Fibroblast of upper back skin (primary cell): ENCODE data around the gene RFTN1.
A peak's percentile ranks its signal among the peaks of the same experiment; 100 is the strongest.
"Not testable (repeated sequence)": the region's sequence is repeated elsewhere in the genome, so short reads cannot be mapped to it uniquely, and the experiment has no call there.

Source experiments
- DNase-seq: peaks from one replicate; pipeline ENCODE4 v3.0.0-alpha.2; 2013

The RFTN1 gene

GRCh38 chr3:16506451-16506850 is 7.0 kb downstream of the RFTN1 start:
- no peak for DNase-seq

GRCh38 chr3:16504692-16505091 is 8.8 kb downstream of the RFTN1 start:
- no peak for DNase-seq

DNA sequence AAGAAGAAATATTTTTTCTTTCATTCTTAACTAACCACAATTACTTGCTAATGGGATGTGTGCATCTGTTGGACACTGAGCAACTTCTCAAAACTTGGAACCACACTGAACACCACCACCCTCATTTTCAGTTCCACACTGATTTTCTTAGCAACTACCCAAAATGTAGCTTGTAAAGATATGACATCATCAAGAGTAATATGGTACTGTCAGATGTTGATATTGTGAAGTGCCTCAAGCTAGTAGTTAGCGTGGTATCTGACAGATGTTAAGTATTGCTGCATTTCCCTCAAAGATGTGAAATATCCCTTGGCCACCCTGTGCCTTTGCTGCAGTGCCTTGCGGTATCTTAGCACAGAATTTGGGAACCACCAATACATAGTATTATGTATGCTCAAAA is 9.3 kb downstream of the RFTN1 start:
- peak; percentile 58 for DNase-seq

DNA sequence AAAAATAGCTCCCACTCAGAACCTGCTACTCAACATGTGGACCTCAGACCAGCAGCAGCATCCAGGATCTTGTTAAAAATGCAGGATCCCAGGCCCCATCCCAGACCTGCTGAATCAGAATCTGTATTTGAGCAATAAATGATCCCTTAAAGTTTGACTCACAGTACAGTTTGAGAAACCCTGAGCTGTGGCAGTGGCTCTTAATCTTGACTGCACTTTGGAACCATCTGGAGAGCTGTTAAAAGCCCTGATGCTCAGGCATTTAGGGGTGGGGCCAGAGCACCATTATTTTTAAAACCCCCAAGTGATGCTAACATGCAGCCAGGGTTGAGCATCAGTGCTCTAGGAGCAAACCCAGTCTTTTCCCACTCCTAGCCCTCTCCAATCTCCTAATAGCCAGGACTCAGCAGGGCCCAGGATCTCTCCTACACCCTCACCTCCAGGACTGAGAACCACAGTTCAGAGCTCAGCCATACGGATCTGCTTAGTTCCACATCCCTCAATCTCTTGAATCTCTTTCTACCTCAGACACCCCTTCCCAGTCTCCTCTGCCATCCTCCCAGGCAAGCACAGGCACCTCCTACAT is 10.2 kb downstream of the RFTN1 start:
- DNase-seq = no peak

DNA sequence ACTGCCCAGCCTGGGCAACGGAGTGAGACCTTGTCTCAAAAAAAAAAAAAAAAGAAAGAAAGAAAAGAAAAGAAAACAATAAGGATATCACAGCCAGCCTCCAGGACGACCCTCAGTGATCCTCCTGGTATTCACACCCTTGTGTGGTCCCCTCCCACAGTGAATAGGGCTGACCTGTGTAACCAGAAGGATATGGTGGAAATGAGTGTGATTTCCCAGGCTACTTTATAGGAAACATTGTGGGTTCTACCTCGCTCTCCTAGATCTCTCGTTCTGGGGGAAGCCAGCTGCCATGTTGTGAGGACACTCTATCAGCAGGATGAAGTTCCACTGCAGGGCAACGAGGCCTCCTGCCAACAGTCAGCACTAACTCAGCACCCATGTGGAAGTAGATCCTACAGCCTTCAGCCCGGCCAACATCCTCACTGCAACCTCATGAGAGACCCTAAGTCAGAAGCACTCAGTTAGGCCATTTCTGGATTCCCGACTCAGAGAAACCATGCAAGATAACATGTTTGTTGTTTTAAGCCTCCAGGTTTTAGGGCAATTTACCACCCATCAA is 11.1 kb downstream of the RFTN1 start:
- no peak for DNase-seq

DNA sequence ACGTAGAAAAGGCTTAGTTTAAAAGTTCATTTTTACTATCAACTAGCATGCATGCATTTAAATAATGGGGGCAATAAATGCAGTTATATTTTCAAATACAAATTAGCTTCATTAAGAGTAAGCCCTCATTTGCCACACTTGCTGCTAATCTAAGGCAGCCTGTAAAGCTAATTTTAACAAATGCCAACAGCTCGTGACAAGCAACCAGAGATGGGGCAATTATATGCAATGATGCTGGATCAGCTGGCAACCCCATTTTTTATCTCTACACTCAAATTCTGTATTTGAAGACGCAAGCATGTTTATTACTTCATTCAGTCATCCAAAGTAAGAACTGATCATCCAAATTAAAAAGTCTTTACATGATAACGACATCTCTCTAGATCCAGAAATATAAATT is 12.1 kb downstream of the RFTN1 start:
- no peak for DNase-seq

DNA sequence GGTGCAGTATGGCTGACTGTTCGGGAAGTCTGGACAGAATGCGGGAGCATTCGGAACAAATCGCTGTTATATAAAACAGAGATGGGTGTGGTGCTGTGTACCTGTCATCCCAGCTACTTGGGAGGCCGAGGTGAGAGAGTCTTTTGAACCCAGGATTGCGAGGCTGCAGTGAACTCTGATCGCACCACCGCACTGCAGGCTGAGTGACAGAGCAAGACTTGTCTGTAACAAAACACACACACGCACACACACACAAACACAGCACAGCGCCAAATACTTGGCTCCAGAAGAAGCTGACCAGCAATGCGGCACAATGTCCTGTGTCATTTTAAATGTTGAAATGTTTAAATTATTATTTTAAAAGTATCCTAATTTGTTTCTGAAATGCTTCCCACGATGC is 12.6 kb downstream of the RFTN1 start:
- DNase-seq = no peak

DNA sequence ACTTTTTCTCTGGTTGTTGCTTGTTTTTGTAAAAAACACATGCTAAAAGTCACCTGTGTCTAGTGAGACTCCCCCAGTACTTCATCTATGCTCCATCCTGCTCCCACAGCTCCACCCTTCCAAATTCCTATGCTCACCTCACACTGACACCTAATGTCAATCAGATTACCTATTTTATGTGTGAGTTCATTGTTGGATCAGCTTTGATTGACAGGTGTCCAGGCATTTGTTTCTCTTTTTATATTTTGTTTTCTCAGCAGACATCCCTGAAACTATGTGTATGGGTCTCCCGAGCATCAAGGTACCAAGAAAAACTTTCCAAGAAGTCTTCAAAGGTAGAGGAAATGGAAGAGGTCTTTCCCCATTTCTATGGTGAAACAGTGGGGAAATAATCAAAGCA is 13.4 kb downstream of the RFTN1 start:
- DNase-seq = no peak

- DNase-seq = no peak
Measured at GRCh38 chr3:16499351-16499750, 14.1 kb downstream of the RFTN1 start.

DNA sequence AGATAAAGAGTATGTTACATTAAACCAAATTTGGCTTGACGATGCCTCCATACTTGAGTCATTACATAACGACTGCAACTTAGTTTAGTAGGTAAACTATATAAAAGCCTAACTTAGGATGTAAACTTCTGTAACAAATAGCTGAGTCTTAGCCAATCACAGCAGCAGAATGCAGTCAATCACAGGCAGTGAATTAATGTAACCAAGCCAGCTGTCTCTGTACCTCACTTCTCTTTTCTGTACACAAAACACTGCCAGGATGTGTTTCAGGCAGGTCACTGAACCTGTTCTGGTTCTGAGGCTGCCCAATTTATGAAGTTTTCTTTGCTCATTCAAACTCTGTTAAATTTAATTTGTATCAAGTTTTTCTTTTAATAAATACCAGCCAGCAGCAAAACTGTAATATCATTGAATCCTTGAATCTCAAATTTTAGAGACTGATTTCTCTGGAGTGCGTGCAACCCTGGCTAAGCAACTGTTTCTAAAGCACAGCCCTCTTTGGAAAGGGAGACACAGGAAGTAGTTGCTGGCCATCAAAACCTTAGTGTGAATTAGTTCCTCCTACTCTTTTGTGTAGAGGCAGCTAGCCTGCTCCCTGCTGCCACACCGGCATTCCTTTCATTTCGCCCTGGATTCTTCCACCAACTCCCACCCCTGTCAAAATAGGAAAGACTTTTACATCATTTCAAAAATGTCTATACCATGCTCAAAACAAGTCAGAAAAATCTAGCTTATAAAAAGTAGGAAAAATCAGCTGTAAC is 15.2 kb downstream of the RFTN1 start:
- DNase-seq = no peak

GRCh38 chr3:16496408-16497222 is 16.9 kb downstream of the RFTN1 start:
- no peak for DNase-seq

- DNase-seq = no peak
Measured at GRCh38 chr3:16496008-16496407, 17.5 kb downstream of the RFTN1 start.

DNA sequence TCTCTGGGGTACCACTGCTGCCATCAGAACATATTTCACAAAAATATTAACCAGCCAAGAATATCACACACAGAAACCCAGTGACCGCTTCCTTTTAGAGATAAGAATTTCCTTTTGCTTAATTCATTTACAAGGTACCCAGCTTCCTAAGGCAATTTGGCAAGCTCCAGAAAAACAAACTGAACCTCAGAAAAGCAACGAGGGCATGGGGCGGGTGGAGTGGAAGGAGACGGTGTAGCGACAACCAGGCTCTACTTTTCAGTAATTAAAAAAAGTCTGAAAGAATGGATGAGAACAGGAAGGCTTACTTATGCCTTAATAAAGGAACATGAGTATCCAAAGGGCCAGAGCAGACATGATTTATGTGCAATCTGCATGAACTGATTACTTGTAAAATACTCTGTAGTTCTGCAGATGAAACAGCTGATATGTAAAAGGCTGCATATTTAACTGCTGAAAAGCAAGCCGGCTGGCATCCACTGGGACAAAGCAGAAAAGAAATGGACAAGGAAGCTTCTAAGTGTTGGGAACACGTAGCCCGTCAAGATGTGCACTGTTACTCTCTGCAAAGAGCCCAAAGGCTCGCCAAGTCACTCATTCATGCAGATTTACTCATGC is 18.6 kb downstream of the RFTN1 start:
- DNase-seq = peak; percentile 15

DNA sequence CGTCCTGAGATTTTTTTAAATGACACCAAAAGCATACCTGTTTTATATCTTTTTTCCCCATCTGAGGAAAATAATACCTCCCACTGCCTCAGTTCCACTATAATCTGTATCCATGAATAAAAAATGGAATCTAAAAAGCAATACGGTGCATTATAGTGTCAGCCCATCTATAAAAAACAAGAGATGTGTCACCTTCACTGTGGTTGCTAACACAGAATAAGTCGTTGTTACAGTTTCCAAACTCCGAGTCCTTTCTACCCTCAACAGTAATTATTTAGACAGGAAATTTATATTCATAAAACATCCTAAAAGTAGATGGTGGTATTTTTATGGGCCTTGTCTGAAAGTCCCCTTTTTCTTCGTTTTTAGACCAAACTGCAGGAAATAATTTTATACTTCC is 19.4 kb downstream of the RFTN1 start:
- no peak for DNase-seq

DNA sequence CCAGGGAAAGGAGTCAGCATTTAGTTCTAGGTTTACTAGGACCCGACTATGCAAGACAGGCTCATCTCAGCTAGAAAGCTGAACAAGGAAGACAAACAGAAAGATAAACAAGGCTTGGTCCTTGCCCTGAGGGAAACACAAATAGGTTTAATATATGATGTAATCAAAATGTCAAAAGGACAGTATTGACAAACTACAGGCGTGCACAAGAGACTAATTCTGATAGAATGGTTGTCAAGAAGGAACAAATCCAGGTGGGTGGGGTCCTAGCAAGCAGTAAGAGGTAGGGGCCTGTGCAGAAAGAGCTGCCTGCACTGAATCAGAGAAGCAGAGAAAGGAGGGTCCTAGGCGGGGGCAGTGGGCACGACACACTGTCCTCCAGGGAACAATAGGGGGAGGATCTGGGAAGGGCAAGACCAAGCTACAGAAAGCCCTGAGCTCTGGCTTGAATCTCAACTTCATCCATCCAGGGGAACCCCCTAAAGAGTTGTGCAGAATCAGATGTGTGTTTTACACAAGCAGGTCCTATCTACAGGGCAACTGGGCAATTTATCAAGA is 23.4 kb downstream of the RFTN1 start:
- DNase-seq = no peak

DNA sequence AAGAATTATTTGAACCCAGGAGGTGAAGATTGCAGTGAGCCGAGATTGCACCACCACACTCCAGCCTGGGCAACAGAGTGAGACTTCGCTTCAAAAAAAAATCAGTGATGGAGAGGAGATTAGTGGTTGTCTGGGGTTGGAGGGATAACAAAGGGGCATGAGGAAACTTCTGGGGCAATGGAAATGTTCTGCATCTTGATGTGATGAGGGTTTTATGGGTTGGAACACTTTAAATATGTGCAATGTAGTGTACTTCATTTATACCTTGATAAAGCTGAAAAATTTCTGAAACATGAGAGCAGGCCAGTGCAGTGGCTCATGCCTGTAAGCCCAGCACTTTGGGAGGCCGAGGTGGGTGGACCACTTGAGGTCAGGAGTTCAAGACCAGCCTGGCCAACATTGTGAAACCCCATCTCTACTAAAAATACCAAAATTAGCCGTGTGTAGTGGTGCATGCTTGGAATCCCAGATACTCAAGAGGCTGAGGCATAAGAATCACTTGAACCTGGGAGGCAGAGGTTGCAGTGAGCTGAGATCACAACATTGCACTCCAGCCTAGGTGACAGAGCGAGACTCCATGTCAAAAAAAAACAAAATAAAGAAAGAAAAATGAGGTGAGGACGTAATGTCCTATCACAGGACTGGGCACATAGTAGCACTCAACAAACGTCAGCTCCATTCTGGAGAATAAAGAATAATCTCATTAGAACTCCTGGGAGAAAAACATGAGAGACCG is 24.0 kb downstream of the RFTN1 start:
- not testable (repeated sequence) for DNase-seq

- no peak for DNase-seq
Measured at GRCh38 chr3:16488637-16489036, 24.9 kb downstream of the RFTN1 start.

- DNase-seq = no peak
Measured at GRCh38 chr3:16487511-16488175, 25.9 kb downstream of the RFTN1 start.

DNA sequence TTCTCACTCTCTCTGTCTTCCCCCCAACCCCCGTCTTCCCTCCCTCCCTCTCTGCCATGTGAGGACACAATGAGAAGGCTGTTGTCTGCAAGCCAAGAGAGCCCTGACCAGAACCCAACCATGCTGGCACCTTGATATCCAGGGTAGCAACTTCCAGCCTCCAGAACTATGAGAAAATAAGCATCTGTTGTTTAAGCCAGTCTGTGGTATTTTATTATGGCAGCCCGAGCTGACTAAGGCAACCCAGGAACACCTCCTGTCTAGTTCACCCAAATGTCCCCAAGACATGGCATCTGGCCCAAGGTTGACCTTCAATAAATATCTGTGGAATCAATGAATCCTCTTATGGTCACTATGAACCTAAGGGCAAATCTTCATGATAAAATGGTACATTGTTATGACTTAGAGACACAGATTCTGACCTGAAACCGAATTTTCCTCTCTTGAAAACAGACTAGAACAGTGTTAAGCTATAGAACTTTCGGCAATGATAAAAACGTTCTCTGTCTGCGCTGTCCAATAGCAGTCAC is 26.5 kb downstream of the RFTN1 start:
- no peak for DNase-seq

DNA sequence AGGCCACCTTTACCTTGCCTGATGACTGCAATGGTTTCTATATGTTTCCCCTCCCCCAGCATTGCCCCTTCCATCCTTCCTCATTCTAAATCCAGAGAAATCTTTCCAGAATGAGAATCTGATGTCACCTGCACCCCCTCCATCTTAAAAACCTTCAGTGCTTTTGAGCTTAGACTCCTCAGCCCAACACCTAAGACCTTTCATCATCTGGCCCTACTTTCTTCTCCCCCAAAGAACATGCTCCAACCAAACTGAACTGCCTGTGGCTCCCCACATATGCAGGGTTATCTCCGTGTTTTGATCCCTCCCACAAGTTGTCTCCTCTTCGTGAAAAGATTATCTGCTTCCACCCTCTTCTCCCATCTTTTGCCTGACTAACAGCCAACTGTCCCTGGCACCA is 27.3 kb downstream of the RFTN1 start:
- no peak for DNase-seq

- no peak for DNase-seq
Measured at GRCh38 chr3:16485395-16485992, 28.0 kb downstream of the RFTN1 start.
